GM13977 (cell line): ENCODE data around the gene NGLY1.

Experiments used
- DNase-seq: peaks from one replicate; pipeline ENCODE4 v3.0.0; 2012; ENCODE audit warnings: low spot score
- in situ Hi-C: fragments of 300-500 bp; cut with MboI; formaldehyde crosslinking; loops from one replicate; pipeline ENCODE4 v1.12.0; 2022; ENCODE audit warnings: low sequenced_read_pairs, low pct_unique_long_range_greater_than_20kb, mixed read lengths, inconsistent platforms; ENCODE audit not compliant: unreplicated experiment
- TF ChIP-seq, protein P1 (sequence below): IDR thresholded peaks from 2 replicates; pipeline ENCODE4 v1.5.1; 2012; ENCODE audit warnings: mild to moderate bottlenecking, control low read depth; ENCODE audit not compliant: insufficient read depth; ENCODE audit errors: extremely low read depth, missing control alignments

The NGLY1 gene

DNA sequence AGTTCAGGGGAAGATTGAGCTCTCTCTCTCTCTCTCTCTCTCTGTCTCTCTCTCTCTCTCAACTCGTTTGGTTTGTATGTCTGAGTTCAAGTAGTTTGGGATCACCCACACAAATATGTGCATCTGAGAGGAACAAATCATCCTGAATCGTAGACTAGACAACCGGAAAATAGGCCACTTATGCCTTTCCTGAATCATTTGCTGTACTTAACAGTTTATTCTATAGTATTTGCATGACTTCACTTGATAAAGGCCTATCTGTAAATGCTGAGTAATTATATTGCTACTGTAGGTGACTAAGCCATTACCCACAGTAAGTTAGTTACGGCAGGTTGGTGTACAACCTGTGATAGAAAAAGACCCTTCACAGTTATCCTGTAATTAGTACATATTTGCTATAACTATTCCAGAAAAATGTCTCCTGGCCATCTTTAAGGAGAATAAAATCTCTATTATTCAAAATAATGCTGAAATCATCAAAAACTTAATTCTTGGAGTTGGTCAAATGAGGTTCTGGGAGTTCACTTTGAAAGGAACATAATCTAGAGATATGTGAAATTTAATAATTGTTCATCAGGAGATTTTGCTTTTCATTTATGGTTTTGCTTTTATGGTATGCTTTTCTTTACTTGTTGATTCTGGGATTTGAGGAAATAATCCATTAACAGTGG, 37.7 kb upstream of the NGLY1 start:
- TF ChIP-seq, protein P1, sequence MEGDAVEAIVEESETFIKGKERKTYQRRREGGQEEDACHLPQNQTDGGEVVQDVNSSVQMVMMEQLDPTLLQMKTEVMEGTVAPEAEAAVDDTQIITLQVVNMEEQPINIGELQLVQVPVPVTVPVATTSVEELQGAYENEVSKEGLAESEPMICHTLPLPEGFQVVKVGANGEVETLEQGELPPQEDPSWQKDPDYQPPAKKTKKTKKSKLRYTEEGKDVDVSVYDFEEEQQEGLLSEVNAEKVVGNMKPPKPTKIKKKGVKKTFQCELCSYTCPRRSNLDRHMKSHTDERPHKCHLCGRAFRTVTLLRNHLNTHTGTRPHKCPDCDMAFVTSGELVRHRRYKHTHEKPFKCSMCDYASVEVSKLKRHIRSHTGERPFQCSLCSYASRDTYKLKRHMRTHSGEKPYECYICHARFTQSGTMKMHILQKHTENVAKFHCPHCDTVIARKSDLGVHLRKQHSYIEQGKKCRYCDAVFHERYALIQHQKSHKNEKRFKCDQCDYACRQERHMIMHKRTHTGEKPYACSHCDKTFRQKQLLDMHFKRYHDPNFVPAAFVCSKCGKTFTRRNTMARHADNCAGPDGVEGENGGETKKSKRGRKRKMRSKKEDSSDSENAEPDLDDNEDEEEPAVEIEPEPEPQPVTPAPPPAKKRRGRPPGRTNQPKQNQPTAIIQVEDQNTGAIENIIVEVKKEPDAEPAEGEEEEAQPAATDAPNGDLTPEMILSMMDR = no peak
- in situ Hi-C loops = no loop called here
- DNase-seq = no peak

GRCh38 chr3:25820366-25820765, 37.1 kb upstream of the NGLY1 start:
- TF ChIP-seq, protein P1 = no peak
- no peak for DNase-seq
- in situ Hi-C loops = no loop called here

DNA sequence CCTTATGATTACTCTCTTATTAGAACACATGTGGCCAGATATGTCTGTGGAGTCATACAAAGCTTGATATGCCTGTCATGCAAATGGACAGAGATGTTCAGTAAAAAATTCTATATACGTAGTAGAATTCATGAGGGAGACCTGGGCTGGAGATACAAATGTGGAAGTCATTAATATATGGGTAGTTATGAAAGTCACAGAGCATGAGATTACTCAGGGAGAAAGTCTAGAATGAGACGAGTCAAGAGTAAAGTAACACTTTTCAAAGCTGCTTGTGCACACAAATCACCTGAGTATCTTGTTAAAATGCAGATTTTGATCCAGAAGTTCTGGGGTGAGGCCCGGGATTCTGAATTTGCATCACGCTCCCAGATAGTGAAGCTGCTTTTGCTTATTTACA, 35.1 kb upstream of the NGLY1 start:
- in situ Hi-C loops = no loop called here
- TF ChIP-seq, protein P1 = no peak
- DNase-seq = no peak

GRCh38 chr3:25817638-25818037, 34.4 kb upstream of the NGLY1 start:
- in situ Hi-C loops = no loop called here
- TF ChIP-seq, protein P1 = no peak
- no peak for DNase-seq

GRCh38 chr3:25817107-25817506, 33.9 kb upstream of the NGLY1 start:
- peak; percentile 10 for DNase-seq
- in situ Hi-C loops = no loop called here
- TF ChIP-seq, protein P1 = no peak

GRCh38 chr3:25812644-25813043, 29.4 kb upstream of the NGLY1 start:
- TF ChIP-seq, protein P1 = no peak
- no peak for DNase-seq
- in situ Hi-C loops = no loop called here
